ACC112 (cell line): ENCODE data around the gene SLC43A1.
A peak's percentile ranks its signal among the peaks of the same experiment; 100 is the strongest.

Experiments used
- H2AFZ ChIP-seq: fragments of 200-600 bp; sonication (generic); one replicate; pipeline ENCODE4 v1.6.0; 2017; ENCODE audit warnings: antibody characterized with exemption, low read length; ENCODE audit not compliant: unreplicated experiment
- H3K27ac ChIP-seq: fragments of 200-600 bp; sonication (generic); 2 replicates; pipeline ENCODE4 v1.5.1; 2014; ENCODE audit warnings: low read depth, mild to moderate bottlenecking, antibody characterized with exemption, low read length, moderate library complexity
- H3K27me3 ChIP-seq: fragments of 200-600 bp; sonication (generic); 2 replicates; pipeline ENCODE4 v1.6.1; 2014; ENCODE audit warnings: mild to moderate bottlenecking, antibody characterized with exemption, low read length, moderate library complexity, mixed read lengths; ENCODE audit not compliant: insufficient read depth
- H3K36me3 ChIP-seq: fragments of 200-600 bp; sonication (generic); 2 replicates; pipeline ENCODE4 v1.6.1; 2016; ENCODE audit warnings: mild to moderate bottlenecking, antibody characterized with exemption, low read length, moderate library complexity, mixed read lengths; ENCODE audit not compliant: insufficient read depth
- H3K4me1 ChIP-seq: fragments of 200-600 bp; sonication (generic); one replicate; pipeline ENCODE4 v1.6.1; 2016; ENCODE audit warnings: low read length, mixed read lengths; ENCODE audit not compliant: insufficient read depth, unreplicated experiment, control insufficient read depth
- H3K4me3 ChIP-seq: fragments of 200-600 bp; sonication (generic); 2 replicates; pipeline ENCODE4 v1.5.1; 2014; ENCODE audit warnings: mild to moderate bottlenecking, low read depth, low read length
- H3K79me2 ChIP-seq: fragments of 200-600 bp; sonication (generic); one replicate; pipeline ENCODE4 v1.6.0; 2016; ENCODE audit warnings: low read length; ENCODE audit not compliant: control insufficient read depth, unreplicated experiment, insufficient read depth

The SLC43A1 gene

GRCh38 chr11:57515332-57516060 lies at the start of gene SLC43A1:
Gene SLC43A1, minus strand, starts transcription at chr11:57515702. Its CDS starts 1,591 bp downstream, at chr11:57514111.
- H3K36me3 ChIP-seq: no peaks in the 10 kb centered on the region
- H3K27me3 ChIP-seq: no peaks in the 10 kb centered on the region
- peak within 1 kb of the TSS; percentile 81 for H2AFZ ChIP-seq
- no peak within 1 kb of the TSS for H3K27ac ChIP-seq
- H3K4me3 ChIP-seq: peak within 1 kb of the TSS; percentile 81
- H3K79me2 ChIP-seq: no peaks in the 10 kb centered on the region
- H3K4me1 ChIP-seq: no peaks in the 10 kb centered on the region

- Histone ChIP-seq H3K27me3 (no peaks in the 10 kb centered on the region), H3K79me2 (peaks cover 72% of the 10 kb centered on the region)
Observed at GRCh38 chr11:57562596-57562995, 47.1 kb upstream of the SLC43A1 start.

GRCh38 chr11:57560146-57560545 lies 44.6 kb upstream of the SLC43A1 start:
- H3K4me1 ChIP-seq: peaks cover under 1% of the 10 kb centered on the region
- H3K27me3 ChIP-seq: no peaks in the 10 kb centered on the region
- H3K4me3 ChIP-seq: no peak overlapping the region
- H3K79me2 ChIP-seq: peaks cover 49% of the 10 kb centered on the region
- H2AFZ ChIP-seq: no peak overlapping the region
- H3K27ac ChIP-seq: no peak overlapping the region
- H3K36me3 ChIP-seq: peaks cover 34% of the 10 kb centered on the region

More at GRCh38 chr11:57562596-57562995, 47.1 kb upstream of the SLC43A1 start:
- Histone ChIP-seq H3K4me3 (no peak overlapping the region), H3K36me3 (peaks cover 24% of the 10 kb centered on the region), H3K27ac (no peak overlapping the region), H3K4me1 (peaks cover 6% of the 10 kb centered on the region), H2AFZ (no peak overlapping the region)

GRCh38 chr11:57556041-57556440 lies 40.5 kb upstream of the SLC43A1 start:
- no peaks in the 10 kb centered on the region for H3K4me1 ChIP-seq
- peaks cover 11% of the 10 kb centered on the region for H3K79me2 ChIP-seq
- H3K4me3 ChIP-seq: no peak overlapping the region
- H2AFZ ChIP-seq: no peak overlapping the region
- H3K27ac ChIP-seq: no peak overlapping the region
- peaks cover 56% of the 10 kb centered on the region for H3K36me3 ChIP-seq
- H3K27me3 ChIP-seq: no peaks in the 10 kb centered on the region

- Histone ChIP-seq H3K79me2 (peaks cover 8% of the 10 kb centered on the region), H3K4me3 (no peak overlapping the region), H3K4me1 (no peaks in the 10 kb centered on the region), H3K27me3 (no peaks in the 10 kb centered on the region), H3K27ac (no peak overlapping the region), H2AFZ (no peak overlapping the region), H3K36me3 (peaks cover 62% of the 10 kb centered on the region)
Observed at GRCh38 chr11:57555393-57555792, 39.9 kb upstream of the SLC43A1 start.

GRCh38 chr11:57552479-57552878 lies 37.0 kb upstream of the SLC43A1 start:
- Histone ChIP-seq H2AFZ (no peak overlapping the region), H3K4me1 (no peaks in the 10 kb centered on the region), H3K4me3 (no peak overlapping the region), H3K79me2 (no peaks in the 10 kb centered on the region), H3K27me3 (no peaks in the 10 kb centered on the region), H3K36me3 (peaks cover 52% of the 10 kb centered on the region), H3K27ac (no peak overlapping the region)

- no peak overlapping the region for H3K4me3 ChIP-seq
- no peak overlapping the region for H2AFZ ChIP-seq
- H3K27me3 ChIP-seq: no peaks in the 10 kb centered on the region
- H3K27ac ChIP-seq: no peak overlapping the region
- H3K79me2 ChIP-seq: no peaks in the 10 kb centered on the region
- H3K4me1 ChIP-seq: no peaks in the 10 kb centered on the region
- peaks cover 52% of the 10 kb centered on the region for H3K36me3 ChIP-seq
Observed at GRCh38 chr11:57551941-57552340, 36.4 kb upstream of the SLC43A1 start.

- no peak overlapping the region for H3K27ac ChIP-seq
- H3K4me3 ChIP-seq: no peak overlapping the region
- no peaks in the 10 kb centered on the region for H3K4me1 ChIP-seq
- no peaks in the 10 kb centered on the region for H3K79me2 ChIP-seq
- H3K36me3 ChIP-seq: peaks cover 45% of the 10 kb centered on the region
- no peaks in the 10 kb centered on the region for H3K27me3 ChIP-seq
- H2AFZ ChIP-seq: no peak overlapping the region
Observed at GRCh38 chr11:57549983-57550382, 34.5 kb upstream of the SLC43A1 start.

- peaks cover 32% of the 10 kb centered on the region for H3K36me3 ChIP-seq
- no peak overlapping the region for H3K27ac ChIP-seq
- H3K79me2 ChIP-seq: no peaks in the 10 kb centered on the region
- H3K4me3 ChIP-seq: no peak overlapping the region
- H3K4me1 ChIP-seq: no peaks in the 10 kb centered on the region
- H3K27me3 ChIP-seq: no peaks in the 10 kb centered on the region
- no peak overlapping the region for H2AFZ ChIP-seq
Observed at GRCh38 chr11:57547854-57548377, 32.4 kb upstream of the SLC43A1 start.

- Histone ChIP-seq H3K27me3 (no peaks in the 10 kb centered on the region), H2AFZ (no peak overlapping the region), H3K79me2 (no peaks in the 10 kb centered on the region), H3K36me3 (peaks cover 27% of the 10 kb centered on the region), H3K27ac (no peak overlapping the region), H3K4me3 (no peak overlapping the region), H3K4me1 (no peaks in the 10 kb centered on the region)
Observed at GRCh38 chr11:57546869-57547475, 31.5 kb upstream of the SLC43A1 start.

- Histone ChIP-seq H3K79me2 (no peaks in the 10 kb centered on the region), H3K27me3 (no peaks in the 10 kb centered on the region), H2AFZ (no peak overlapping the region), H3K4me3 (no peak overlapping the region), H3K36me3 (peaks cover 22% of the 10 kb centered on the region), H3K27ac (no peak overlapping the region), H3K4me1 (no peaks in the 10 kb centered on the region)
Observed at GRCh38 chr11:57546451-57546850, 30.9 kb upstream of the SLC43A1 start.
